Activated naive CD8-positive, alpha-beta T cell (primary cell): Measurements from ENCODE around the gene NT5C3B.
"Not testable (repeated sequence)": the region's sequence is repeated elsewhere in the genome, so short reads cannot be mapped to it uniquely, and the experiment has no call there.

Source experiments
- H3K27ac Mint-ChIP-seq: one replicate; pipeline ENCODE4 v1.8.0; 2021; ENCODE audit warnings: mixed read lengths
- H3K27me3 Mint-ChIP-seq: one replicate; pipeline ENCODE4 v1.8.0; 2021; ENCODE audit warnings: mixed read lengths
- H3K36me3 Mint-ChIP-seq: one replicate; pipeline ENCODE4 v1.8.0; 2021; ENCODE audit warnings: mixed read lengths
- H3K4me1 Mint-ChIP-seq: one replicate; pipeline ENCODE4 v1.8.0; 2021; ENCODE audit warnings: low read depth, mixed read lengths
- H3K4me3 Mint-ChIP-seq: one replicate; pipeline ENCODE4 v1.8.0; 2021; ENCODE audit warnings: mild to moderate bottlenecking, mixed read lengths
- H3K9me3 Mint-ChIP-seq: one replicate; pipeline ENCODE4 v1.8.0; 2021; ENCODE audit warnings: low read depth, mixed read lengths

The NT5C3B gene

GRCh38 chr17:41863074-41863848, 27.2 kb upstream of the NT5C3B start:
- H3K36me3 Mint-ChIP-seq = no peaks in the 10 kb centered on the region
- H3K9me3 Mint-ChIP-seq = no peaks in the 10 kb centered on the region
- H3K27ac Mint-ChIP-seq = no peak overlapping the region
- no peaks in the 10 kb centered on the region for H3K27me3 Mint-ChIP-seq
- H3K4me1 Mint-ChIP-seq = peaks cover 39% of the 10 kb centered on the region
- no peak overlapping the region for H3K4me3 Mint-ChIP-seq

GRCh38 chr17:41860254-41860931, 24.4 kb upstream of the NT5C3B start:
- Mint-ChIP-seq H3K4me1 (peaks cover 34% of the 10 kb centered on the region), H3K9me3 (no peaks in the 10 kb centered on the region), H3K27ac (no peak overlapping the region), H3K4me3 (no peak overlapping the region), H3K36me3 (no peaks in the 10 kb centered on the region), H3K27me3 (no peaks in the 10 kb centered on the region)

DNA sequence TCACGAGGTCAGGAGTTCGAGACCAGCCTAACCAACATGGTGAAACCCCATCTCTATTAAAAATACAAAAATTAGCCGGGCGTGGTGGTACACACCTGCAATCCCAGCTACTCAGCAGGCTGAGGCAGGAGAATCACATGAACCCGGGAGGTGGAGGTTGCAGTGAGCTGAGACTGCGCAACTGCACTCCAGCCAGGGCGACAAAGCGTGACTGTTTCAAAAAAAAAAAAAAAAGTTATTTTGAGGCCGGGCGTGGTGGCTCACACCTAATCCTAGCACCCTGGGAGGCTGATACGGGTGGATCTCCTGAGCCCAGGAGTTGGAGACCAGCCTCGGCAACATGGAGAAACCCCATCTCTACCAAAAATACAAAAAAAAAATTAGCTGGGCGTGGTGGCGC, 15.3 kb upstream of the NT5C3B start:
- not testable (repeated sequence) for H3K27ac Mint-ChIP-seq, H3K27me3 Mint-ChIP-seq, H3K9me3 Mint-ChIP-seq, H3K4me3 Mint-ChIP-seq, H3K36me3 Mint-ChIP-seq
- peaks cover 44% of the 10 kb centered on the region for H3K4me1 Mint-ChIP-seq

GRCh38 chr17:41849251-41849990, 13.4 kb upstream of the NT5C3B start:
- Mint-ChIP-seq H3K9me3 (no peaks in the 10 kb centered on the region), H3K27ac (peak overlapping the region; percentile 41), H3K27me3 (no peaks in the 10 kb centered on the region), H3K36me3 (peaks cover 2% of the 10 kb centered on the region), H3K4me3 (no peak overlapping the region), H3K4me1 (peaks cover 40% of the 10 kb centered on the region)

DNA sequence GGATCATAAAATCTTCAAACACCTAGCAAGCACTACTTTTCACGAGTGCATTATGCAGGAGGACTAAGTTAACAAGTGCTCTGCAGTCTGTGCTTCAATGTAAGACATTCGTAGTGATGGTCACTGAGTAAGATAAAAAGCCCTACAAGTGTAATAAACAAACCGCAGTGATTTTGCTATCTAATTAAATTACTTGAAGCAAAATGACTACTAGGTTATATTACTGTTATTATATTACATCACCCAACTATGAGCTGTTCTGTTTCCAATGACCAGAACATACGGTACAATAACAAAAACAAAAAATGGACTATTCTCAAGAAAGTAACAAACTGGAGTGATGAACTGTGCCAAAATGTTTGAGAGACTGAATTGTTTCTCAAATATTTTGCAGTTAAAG, 12.8 kb upstream of the NT5C3B start:
- Mint-ChIP-seq H3K27me3 (no peaks in the 10 kb centered on the region), H3K36me3 (peaks cover 2% of the 10 kb centered on the region), H3K27ac (no peak overlapping the region), H3K4me3 (no peak overlapping the region), H3K9me3 (no peaks in the 10 kb centered on the region), H3K4me1 (peaks cover 36% of the 10 kb centered on the region)

GRCh38 chr17:41844971-41845370, 8.9 kb upstream of the NT5C3B start:
- no peaks in the 10 kb centered on the region for H3K27me3 Mint-ChIP-seq
- no peaks in the 10 kb centered on the region for H3K9me3 Mint-ChIP-seq
- H3K27ac Mint-ChIP-seq = no peak overlapping the region
- H3K36me3 Mint-ChIP-seq = peaks cover 2% of the 10 kb centered on the region
- peaks cover 10% of the 10 kb centered on the region for H3K4me1 Mint-ChIP-seq
- no peak overlapping the region for H3K4me3 Mint-ChIP-seq

DNA sequence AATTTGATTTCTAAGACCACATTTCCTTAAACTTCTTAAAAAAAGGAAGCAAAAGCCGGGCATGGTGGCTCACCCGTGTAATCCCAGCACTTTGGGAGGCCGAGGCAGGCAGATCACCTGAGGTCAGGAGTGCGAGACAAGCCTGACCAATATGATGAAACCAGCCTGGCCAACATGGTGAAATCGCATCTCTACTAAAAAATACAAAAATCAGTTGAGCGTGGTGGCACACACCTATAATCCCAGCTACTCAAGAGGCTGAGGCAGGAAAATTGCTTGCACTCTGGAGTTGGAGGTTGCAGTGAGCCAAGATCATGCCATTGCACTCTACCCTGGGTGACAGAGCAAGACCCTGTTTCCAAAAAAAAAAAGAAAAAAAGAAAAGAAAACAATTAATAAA, 4.7 kb upstream of the NT5C3B start:
- H3K36me3 Mint-ChIP-seq, H3K4me1 Mint-ChIP-seq, H3K27ac Mint-ChIP-seq, H3K4me3 Mint-ChIP-seq, H3K27me3 Mint-ChIP-seq, H3K9me3 Mint-ChIP-seq: not testable (repeated sequence)

DNA sequence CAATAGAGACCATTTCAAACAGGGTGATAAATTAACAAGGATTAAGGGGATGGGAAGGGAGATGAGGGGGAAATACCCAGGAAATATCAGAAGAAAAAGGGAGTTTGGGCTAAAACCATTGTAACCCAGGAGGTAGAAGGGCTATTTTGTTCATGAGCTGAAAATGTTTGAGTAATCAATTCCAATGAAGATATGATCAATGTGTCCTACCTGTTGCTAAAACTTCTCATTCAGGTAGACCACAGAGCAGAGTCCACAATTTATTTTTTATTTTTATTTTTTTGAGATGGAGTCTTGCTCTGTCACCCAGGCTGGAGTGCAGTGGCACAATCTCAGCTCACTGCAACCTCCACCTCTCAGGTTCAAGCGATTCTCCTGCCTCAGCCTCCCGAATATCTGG, 3.4 kb upstream of the NT5C3B start:
- H3K4me3 Mint-ChIP-seq, H3K27me3 Mint-ChIP-seq, H3K27ac Mint-ChIP-seq, H3K9me3 Mint-ChIP-seq, H3K36me3 Mint-ChIP-seq: not testable (repeated sequence)
- peaks cover 18% of the 10 kb centered on the region for H3K4me1 Mint-ChIP-seq

DNA sequence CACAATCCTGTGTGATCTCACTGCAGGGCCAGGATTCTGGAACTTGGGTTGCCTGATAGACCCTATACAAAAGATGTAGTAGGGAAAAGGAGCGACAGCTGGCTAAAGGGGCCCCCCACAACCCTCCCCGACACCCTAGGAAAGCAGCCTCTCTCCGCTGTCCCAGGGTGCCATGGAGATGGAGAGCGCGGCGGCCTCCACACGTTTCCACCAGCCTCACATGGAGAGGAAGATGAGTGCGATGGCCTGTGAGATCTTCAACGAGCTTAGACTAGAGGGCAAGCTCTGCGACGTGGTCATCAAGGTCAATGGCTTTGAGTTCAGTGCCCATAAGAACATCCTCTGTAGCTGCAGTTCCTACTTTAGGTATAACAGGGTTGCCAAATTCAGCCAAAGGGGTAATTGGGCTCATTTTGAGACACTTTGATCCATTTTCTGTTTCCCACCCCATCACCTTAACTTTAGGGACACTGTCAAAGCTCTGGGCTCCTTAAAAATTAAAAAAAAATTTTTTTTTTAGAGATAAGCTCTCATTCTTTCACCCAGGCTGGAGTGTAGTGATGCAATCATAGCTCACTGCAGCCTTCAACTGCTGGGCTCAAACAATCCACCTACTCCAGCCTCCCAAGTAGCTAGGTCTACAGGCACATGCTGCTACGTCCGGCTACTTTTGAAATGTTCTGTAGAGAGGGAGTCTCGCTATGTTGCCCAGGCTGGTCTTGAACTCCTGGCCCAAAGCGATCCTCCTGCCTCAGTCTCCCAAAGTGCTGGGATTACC, 1.9 kb upstream of the NT5C3B start, which contains the start of gene KLHL10:
Gene KLHL10, plus strand, starts transcription at position 65 of the 778 bp plus-strand sequence. Its CDS starts 108 bp downstream, at position 173.
- Mint-ChIP-seq H3K27me3 (no peaks in the 10 kb centered on the region), H3K4me1 (peaks cover 20% of the 10 kb centered on the region), H3K4me3 (peak within 1 kb of the TSS; percentile 82), H3K9me3 (no peaks in the 10 kb centered on the region), H3K36me3 (peaks cover under 1% of the 10 kb centered on the region), H3K27ac (no peak within 1 kb of the TSS)

DNA sequence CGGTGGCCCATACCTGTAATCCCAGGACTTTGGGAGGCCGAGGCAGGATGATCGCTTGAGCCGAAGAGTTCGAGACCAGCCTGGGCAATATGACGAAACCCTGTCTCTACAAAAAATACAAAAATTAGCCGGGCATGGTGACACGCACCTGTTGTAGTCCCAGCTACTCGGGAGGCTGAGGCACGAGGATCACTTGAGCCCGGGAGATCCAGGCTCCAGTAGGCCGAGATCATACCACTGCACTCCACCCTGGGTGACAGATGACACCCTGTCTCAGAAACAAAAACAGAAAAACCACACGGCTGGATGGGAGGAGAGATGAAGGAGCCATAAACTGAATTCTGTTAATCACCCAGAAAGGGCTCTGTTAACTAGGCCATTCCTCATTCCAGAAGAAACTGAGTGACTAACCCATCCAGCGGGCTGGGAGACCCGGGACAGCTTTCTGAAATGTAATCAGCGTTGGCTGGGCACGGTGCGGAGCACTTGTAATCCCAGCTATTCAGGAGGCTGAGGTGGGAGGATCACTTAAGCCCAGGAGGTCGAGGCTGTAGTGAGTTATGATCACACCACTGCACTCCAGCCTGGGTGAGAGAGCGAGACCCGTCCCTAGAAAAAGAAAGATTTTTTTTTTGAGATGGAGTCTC, 641 bp upstream of the NT5C3B start:
- H3K4me1 Mint-ChIP-seq = peaks cover 20% of the 10 kb centered on the region
- H3K4me3 Mint-ChIP-seq = peak overlapping the region; percentile 82
- H3K9me3 Mint-ChIP-seq = no peaks in the 10 kb centered on the region
- H3K27me3 Mint-ChIP-seq = no peaks in the 10 kb centered on the region
- peaks cover 2% of the 10 kb centered on the region for H3K36me3 Mint-ChIP-seq
- no peak overlapping the region for H3K27ac Mint-ChIP-seq

DNA sequence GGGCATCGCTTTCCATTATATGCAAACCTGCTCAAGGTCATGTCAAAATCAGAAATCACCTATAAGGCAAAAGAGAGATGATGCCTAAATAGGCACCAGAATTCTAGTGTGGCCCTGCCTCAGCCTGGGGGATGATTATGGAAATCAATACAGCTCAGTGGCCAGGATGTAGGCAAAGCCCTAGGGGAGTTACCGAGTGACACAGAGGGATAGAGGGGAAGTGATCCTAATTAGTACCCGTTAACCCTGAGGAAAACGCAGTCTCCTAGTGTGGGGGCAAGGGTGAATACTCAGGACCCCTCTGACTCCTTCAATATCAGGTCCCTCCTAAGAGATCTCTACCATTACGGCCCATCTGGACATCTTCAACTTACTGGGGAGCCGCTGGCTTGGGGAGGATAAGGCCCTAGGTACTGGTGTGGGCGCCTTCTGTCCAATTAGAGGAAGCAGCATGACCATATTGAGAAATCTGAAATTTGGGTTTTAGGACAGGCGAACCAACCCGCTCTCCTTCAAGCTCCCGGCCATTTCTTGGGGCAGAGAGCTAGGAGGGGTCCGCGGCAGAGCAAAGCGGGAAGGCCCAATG, 725 bp downstream of the NT5C3B start:
- Mint-ChIP-seq H3K9me3 (no peaks in the 10 kb centered on the region), H3K4me3 (peak overlapping the region; percentile 90), H3K4me1 (peaks cover 20% of the 10 kb centered on the region), H3K36me3 (peaks cover 5% of the 10 kb centered on the region), H3K27me3 (no peaks in the 10 kb centered on the region), H3K27ac (peak overlapping the region; percentile 84)

- not testable (repeated sequence) for H3K4me3 Mint-ChIP-seq, H3K27me3 Mint-ChIP-seq, H3K36me3 Mint-ChIP-seq, H3K27ac Mint-ChIP-seq, H3K4me1 Mint-ChIP-seq, H3K9me3 Mint-ChIP-seq
Observed at GRCh38 chr17:41829961-41830360, 6.1 kb downstream of the NT5C3B start.

GRCh38 chr17:41825175-41825845, 10.7 kb downstream of the NT5C3B start:
- Mint-ChIP-seq H3K9me3 (no peaks in the 10 kb centered on the region), H3K4me1 (no peaks in the 10 kb centered on the region), H3K27me3 (no peaks in the 10 kb centered on the region), H3K36me3 (no peaks in the 10 kb centered on the region), H3K4me3 (no peak overlapping the region), H3K27ac (no peak overlapping the region)

DNA sequence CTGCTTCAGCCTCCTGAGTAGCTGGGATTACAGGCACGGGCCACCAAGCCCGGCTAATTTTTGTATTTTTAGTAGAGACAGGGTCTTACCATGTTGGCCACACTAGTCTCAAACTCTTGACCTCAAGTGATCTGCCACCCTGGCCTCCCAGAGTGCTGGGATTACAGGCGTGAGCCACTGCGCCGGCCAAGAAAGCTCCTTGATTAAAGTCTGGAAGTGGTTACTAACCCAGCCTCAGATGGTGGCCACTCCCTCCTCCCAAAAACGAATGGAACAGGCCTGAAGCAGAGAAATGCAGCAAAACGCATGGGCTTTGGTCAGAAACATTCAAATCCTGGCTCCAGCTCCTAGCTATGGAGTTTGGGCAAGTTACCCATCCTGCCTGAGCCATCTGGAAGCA, 11.9 kb downstream of the NT5C3B start:
- Mint-ChIP-seq H3K9me3 (no peaks in the 10 kb centered on the region), H3K36me3 (no peaks in the 10 kb centered on the region), H3K27ac (no peak overlapping the region), H3K4me1 (no peaks in the 10 kb centered on the region), H3K27me3 (no peaks in the 10 kb centered on the region), H3K4me3 (no peak overlapping the region)
